HL-60 (cell line): ENCODE results near the gene CEACAM3.

ENCODE experiments used
- DNase-seq, 2 experiments: peaks; one replicate each; pipeline ENCODE4 v3.0.0-alpha.2; 2010 to 2020; ENCODE audit warnings: low read depth in 1 of 2, low spot score in 1 of 2
- H3K27ac ChIP-seq: fragments of 250-450 bp; sonication (Bioruptor Pico); replicated peaks from 2 replicates; pipeline ENCODE4 v1.5.1; 2020; ENCODE audit warnings: mild to moderate bottlenecking, moderate library complexity
- H3K27me3 ChIP-seq: fragments of 250-450 bp; sonication (Bioruptor Pico); 2 replicates; pipeline ENCODE4 v1.5.1; 2021; ENCODE audit warnings: mild to moderate bottlenecking, moderate library complexity; ENCODE audit not compliant: insufficient read depth, poor library complexity, severe bottlenecking
- H3K4me3 ChIP-seq: replicated peaks from 2 replicates; pipeline ENCODE4 v1.5.1; 2011; ENCODE audit warnings: mild to moderate bottlenecking, control low read depth, low read length; ENCODE audit not compliant: insufficient read depth
- CTCF ChIP-seq: IDR thresholded peaks from one replicate; pipeline ENCODE4 v1.5.1; 2011; ENCODE audit warnings: low read length, control low read depth, inconsistent platforms; ENCODE audit not compliant: insufficient read depth
- GABPA ChIP-seq: IDR thresholded peaks from 2 replicates; pipeline ENCODE4 v1.6.1; 2012; ENCODE audit warnings: low read depth
- POLR2AphosphoS5 ChIP-seq: IDR thresholded peaks from 2 replicates; pipeline ENCODE4 v1.6.1; 2012; ENCODE audit warnings: low read depth
- REST ChIP-seq: IDR thresholded peaks from 2 replicates; pipeline ENCODE4 v1.6.1; 2012; ENCODE audit warnings: low read depth; ENCODE audit not compliant: insufficient replicate concordance
- SPI1 ChIP-seq: IDR thresholded peaks from 2 replicates; pipeline ENCODE4 v1.6.1; 2012; ENCODE audit warnings: low read depth, mild to moderate bottlenecking, borderline replicate concordance

The CEACAM3 gene

GRCh38 chr19:41837981-41838708, 41.8 kb downstream of the CEACAM3 start:
- TF ChIP-seq REST: no peak
- no peak for TF ChIP-seq CTCF
- TF ChIP-seq GABPA: no peak
- TF ChIP-seq SPI1: no peak
- TF ChIP-seq POLR2AphosphoS5: no peak
- no peak for DNase-seq
- Histone ChIP-seq H3K27me3 (no peaks in the 10 kb centered on the region), H3K4me3 (no peak overlapping the region), H3K27ac (no peak overlapping the region)

GRCh38 chr19:41839211-41839610, 42.8 kb downstream of the CEACAM3 start:
- no peak overlapping the region for H3K27ac ChIP-seq
- no peaks in the 10 kb centered on the region for H3K27me3 ChIP-seq
- no peak for DNase-seq
- H3K4me3 ChIP-seq: no peak overlapping the region
- TF ChIP-seq CTCF (no peak), REST (no peak), GABPA (no peak), SPI1 (no peak), POLR2AphosphoS5 (no peak)

GRCh38 chr19:41843371-41843770, 47.0 kb downstream of the CEACAM3 start:
- no peaks in the 10 kb centered on the region for H3K27me3 ChIP-seq
- TF ChIP-seq POLR2AphosphoS5: no peak
- peak; percentile 68; the same call in 1 of the 2 replicates for TF ChIP-seq SPI1
- H3K27ac ChIP-seq: no peak overlapping the region
- DNase-seq: no peak
- H3K4me3 ChIP-seq: no peak overlapping the region

- DNase-seq: no peak
- Histone ChIP-seq H3K4me3 (no peak within 1 kb of the TSS), H3K27ac (no peak within 1 kb of the TSS), H3K27me3 (no peaks in the 10 kb centered on the region)
- TF ChIP-seq SPI1 (no peak), REST (no peak), POLR2AphosphoS5 (no peak), CTCF (no peak)
Measured at GRCh38 chr19:41844601-41845000, 48.2 kb downstream of the CEACAM3 start, which contains the start of gene LYPD4. LYPD4 (minus strand) TSS chr19:41844683; CDS start chr19:41839285, 5,398 bp downstream.
